Natural killer cell treated with Interleukin-12 subunit alpha and Interleukin-12 subunit beta and Interleukin-15 and Interleukin-18, amount 100 ng/mL, for 72 hours (primary cell): Measurements from ENCODE around the gene IL1B. TPM values are rescaled to one million over a fixed set of nuclear protein-coding genes. Genes with fewer than 3 reads are reported as not detected.

ENCODE experiments used
- ATAC-seq, 2 donors: fragments of 150-1000 bp; cut with Tn5 transposase in 1 of 2; sonication (Bioruptor Pico), chemical (Tn5 transposase) in 1 of 2; 2 replicates each; pipeline ENCODE4 v1.10.0; 2021
- DNase-seq: peaks from one replicate; pipeline ENCODE4 v3.0.0; 2022; ENCODE audit warnings: low spot score
- H3K27ac Mint-ChIP-seq, 2 donors: 1 replicate in 1 of 2; 2 replicates in 1 of 2; pipeline ENCODE4 v1.8.0; 2022; ENCODE audit warnings: mixed read lengths in 2 of 2, mild to moderate bottlenecking in 1 of 2, moderate library complexity in 1 of 2
- H3K27me3 Mint-ChIP-seq, 2 donors: 1 replicate in 1 of 2; 2 replicates in 1 of 2; pipeline ENCODE4 v1.8.0; 2022; ENCODE audit warnings: mixed read lengths in 2 of 2
- H3K36me3 Mint-ChIP-seq: one replicate; pipeline ENCODE4 v1.8.0; 2022; ENCODE audit warnings: mixed read lengths
- H3K4me1 Mint-ChIP-seq, 2 donors: 1 replicate in 1 of 2; 2 replicates in 1 of 2; pipeline ENCODE4 v1.8.0; 2022; ENCODE audit warnings: low read depth in 2 of 2, mixed read lengths in 2 of 2, mild to moderate bottlenecking in 1 of 2
- H3K4me3 Mint-ChIP-seq: one replicate; pipeline ENCODE4 v1.8.0; 2022; ENCODE audit warnings: mixed read lengths
- H3K9me3 Mint-ChIP-seq: 2 replicates; pipeline ENCODE4 v1.8.0; 2022; ENCODE audit warnings: mixed read lengths
- total RNA-seq, 2 donors: library from RNA; stranded (reverse); gene quantifications; one replicate each; pipeline ENCODE4 v1.2.3, GENCODE V29; 2022

Gene IL1B
- total RNA-seq, 2 donors from 2014 or later, result 1.8 to 12.0 TPM

GRCh38 chr2:112830682-112831512 is 5.7 kb downstream of the IL1B start:
- ATAC-seq (no peak), DNase-seq (no peak)
- peaks cover 6 to 13% of the 10 kb centered on the region in 2 donors for H3K27me3 Mint-ChIP-seq
- no peaks in the 10 kb centered on the region for H3K36me3 Mint-ChIP-seq
- H3K4me1 Mint-ChIP-seq, result peaks cover 17 to 31% of the 10 kb centered on the region in 2 donors
- H3K4me3 Mint-ChIP-seq, result no peak overlapping the region
- peak overlapping the region; percentile 5 to 38 for H3K27ac Mint-ChIP-seq
- H3K9me3 Mint-ChIP-seq, result peaks cover 5% of the 10 kb centered on the region

GRCh38 chr2:112829961-112830681 is 6.5 kb downstream of the IL1B start:
- DNase-seq (no peak), ATAC-seq (no peak)
- H3K4me1 Mint-ChIP-seq, result peaks cover 25 to 37% of the 10 kb centered on the region in 2 donors
- peaks cover 5% of the 10 kb centered on the region for H3K9me3 Mint-ChIP-seq
- no peak overlapping the region for H3K4me3 Mint-ChIP-seq
- peaks cover 6 to 13% of the 10 kb centered on the region in 2 donors for H3K27me3 Mint-ChIP-seq
- peak overlapping the region in 1 of 2 donors; percentile 38 for H3K27ac Mint-ChIP-seq
- no peaks in the 10 kb centered on the region for H3K36me3 Mint-ChIP-seq

DNA sequence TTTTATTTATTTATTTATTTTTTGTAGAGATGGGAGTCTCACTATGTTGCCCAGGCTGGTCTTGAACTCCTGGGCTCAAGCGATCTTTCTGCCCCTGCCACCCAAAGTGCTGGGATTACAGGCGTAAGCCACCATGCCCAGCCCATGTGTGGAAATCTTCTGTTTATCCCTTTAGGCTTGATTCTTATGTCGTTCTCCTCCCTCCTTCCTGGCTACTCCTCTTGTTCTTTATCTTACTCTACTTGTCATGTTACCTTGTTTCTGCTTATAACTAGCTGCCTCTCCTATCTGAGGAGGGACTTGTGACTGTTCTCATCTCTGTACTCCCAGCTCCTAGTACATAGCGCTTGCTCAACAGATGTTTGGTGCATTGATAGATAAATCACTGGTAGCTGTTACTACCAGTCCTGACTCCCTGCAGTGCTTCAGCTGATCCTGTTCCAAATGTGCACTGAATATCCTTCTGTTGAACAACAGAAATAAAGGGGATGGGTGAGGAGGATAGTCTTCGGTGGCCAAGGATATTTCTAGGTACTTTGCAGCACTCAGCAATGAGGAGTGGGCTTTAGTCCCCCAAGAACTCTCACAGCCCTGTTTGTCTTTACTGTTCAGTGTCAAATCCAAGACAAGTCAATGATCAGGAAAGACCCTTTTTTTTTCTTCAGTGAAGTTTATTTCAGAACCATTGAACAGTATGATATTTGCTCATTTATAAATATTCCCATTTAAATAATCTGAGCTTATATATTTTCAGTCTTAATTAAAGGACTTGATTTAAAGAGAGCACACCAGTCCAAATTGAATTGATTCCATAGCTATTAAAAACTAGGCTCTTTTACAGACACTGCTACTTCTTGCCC is 7.2 kb downstream of the IL1B start:
- H3K4me1 Mint-ChIP-seq, result peaks cover 33 to 45% of the 10 kb centered on the region in 2 donors
- ATAC-seq, result no peak
- DNase-seq, result no peak
- H3K27me3 Mint-ChIP-seq, result peaks cover 6 to 13% of the 10 kb centered on the region in 2 donors
- peak overlapping the region in 1 of 2 donors; percentile 26 for H3K27ac Mint-ChIP-seq
- no peaks in the 10 kb centered on the region for H3K36me3 Mint-ChIP-seq
- H3K4me3 Mint-ChIP-seq, result no peak overlapping the region
- peaks cover 5% of the 10 kb centered on the region for H3K9me3 Mint-ChIP-seq

DNA sequence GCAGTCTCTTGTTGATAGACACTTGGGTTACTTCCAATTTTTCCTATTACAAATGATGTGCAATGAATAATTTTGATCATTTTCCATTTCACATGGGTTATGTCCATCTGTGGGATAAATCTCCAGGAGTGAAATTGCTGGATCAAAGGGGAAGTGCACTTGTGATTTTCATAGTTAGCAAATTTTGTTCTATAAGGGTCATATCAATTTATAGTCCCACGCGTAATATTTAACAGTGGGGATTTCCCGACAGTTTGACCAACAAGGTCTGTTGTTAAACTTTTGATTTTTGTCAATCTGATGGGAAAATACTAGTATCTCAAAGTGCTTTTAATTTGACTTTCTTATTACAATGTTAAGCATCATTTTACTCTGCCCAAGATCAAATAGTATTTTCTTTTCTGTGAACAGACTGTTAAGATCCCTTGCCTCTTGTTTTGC is 8.3 kb downstream of the IL1B start:
- DNase-seq (no peak), ATAC-seq (no peak)
- H3K27me3 Mint-ChIP-seq, result peaks cover 6 to 13% of the 10 kb centered on the region in 2 donors
- peaks cover 41 to 53% of the 10 kb centered on the region in 2 donors for H3K4me1 Mint-ChIP-seq
- no peaks in the 10 kb centered on the region for H3K36me3 Mint-ChIP-seq
- H3K9me3 Mint-ChIP-seq, result peaks cover 5% of the 10 kb centered on the region
- peak overlapping the region in 1 of 2 donors; percentile 26 for H3K27ac Mint-ChIP-seq
- H3K4me3 Mint-ChIP-seq, result no peak overlapping the region

GRCh38 chr2:112827604-112828185 is 8.9 kb downstream of the IL1B start:
- Mint-ChIP-seq H3K36me3 (no peaks in the 10 kb centered on the region), H3K4me3 (no peak overlapping the region), H3K27ac (peak overlapping the region in 1 of 2 donors; percentile 32), H3K27me3 (peaks cover 6 to 13% of the 10 kb centered on the region in 2 donors), H3K9me3 (peaks cover 5% of the 10 kb centered on the region), H3K4me1 (peaks cover 45 to 56% of the 10 kb centered on the region in 2 donors)
- ATAC-seq (no peak), DNase-seq (no peak)

DNA sequence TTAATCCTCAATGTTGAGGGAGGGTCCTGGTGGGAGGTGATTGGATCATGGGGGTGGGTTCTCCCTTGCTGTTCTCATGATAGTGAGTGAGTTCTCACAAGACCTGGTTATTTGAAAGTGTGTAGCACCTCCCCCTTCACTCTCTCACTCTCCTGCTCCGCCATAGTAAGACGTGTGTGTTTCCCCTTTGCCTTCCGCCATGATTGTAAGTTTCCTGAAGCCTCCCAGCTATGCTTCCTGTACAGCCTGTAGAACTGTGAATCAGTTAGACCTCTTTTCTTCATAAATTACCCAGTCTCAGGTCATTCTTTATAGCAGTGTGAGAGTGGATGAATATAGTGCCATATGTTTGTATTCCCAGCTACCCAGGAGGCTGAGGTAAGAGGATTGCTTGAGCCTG is 9.6 kb downstream of the IL1B start:
- ATAC-seq (no peak), DNase-seq (no peak)
- Mint-ChIP-seq H3K4me3 (no peak overlapping the region), H3K27me3 (peaks cover 6 to 13% of the 10 kb centered on the region in 2 donors), H3K4me1 (peaks cover 52 to 62% of the 10 kb centered on the region in 2 donors), H3K9me3 (peaks cover 7% of the 10 kb centered on the region), H3K36me3 (no peaks in the 10 kb centered on the region), H3K27ac (peak overlapping the region in 1 of 2 donors; percentile 32)

GRCh38 chr2:112825706-112826105 is 10.9 kb downstream of the IL1B start:
- Mint-ChIP-seq H3K27ac (peak overlapping the region in 1 of 2 donors; percentile 94), H3K4me3 (no peak overlapping the region), H3K4me1 (peaks cover 58 to 68% of the 10 kb centered on the region in 2 donors), H3K9me3 (peaks cover 3% of the 10 kb centered on the region), H3K36me3 (no peaks in the 10 kb centered on the region), H3K27me3 (peaks cover 3 to 13% of the 10 kb centered on the region in 2 donors)
- ATAC-seq (no peak), DNase-seq (no peak)

- H3K9me3 Mint-ChIP-seq, result peaks cover 3% of the 10 kb centered on the region
- ATAC-seq, result peak; percentile 46 to 64
- peak overlapping the region; percentile 87 to 94 for H3K27ac Mint-ChIP-seq
- peak; percentile 63 for DNase-seq
- no peaks in the 10 kb centered on the region for H3K36me3 Mint-ChIP-seq
- peak overlapping the region; percentile 61 for H3K4me3 Mint-ChIP-seq
- peaks cover 3 to 13% of the 10 kb centered on the region in 2 donors for H3K27me3 Mint-ChIP-seq
- peaks cover 67 to 68% of the 10 kb centered on the region in 2 donors for H3K4me1 Mint-ChIP-seq
Measured at GRCh38 chr2:112824694-112825085, 11.9 kb downstream of the IL1B start.

- Mint-ChIP-seq H3K4me1 (peaks cover 50 to 57% of the 10 kb centered on the region in 2 donors), H3K9me3 (peaks cover 3% of the 10 kb centered on the region), H3K27ac (peak overlapping the region; percentile 57 to 87), H3K27me3 (no peaks in the 10 kb centered on the region), H3K4me3 (peak overlapping the region; percentile 66), H3K36me3 (no peaks in the 10 kb centered on the region)
- peak; percentile 71 for DNase-seq
- peak; percentile 75 to 80 for ATAC-seq
Measured at GRCh38 chr2:112821682-112822081, 14.9 kb downstream of the IL1B start.

GRCh38 chr2:112821142-112821541 is 15.4 kb downstream of the IL1B start:
- Mint-ChIP-seq H3K4me1 (peaks cover 49 to 57% of the 10 kb centered on the region in 2 donors), H3K36me3 (no peaks in the 10 kb centered on the region), H3K9me3 (peaks cover 3% of the 10 kb centered on the region), H3K27me3 (no peaks in the 10 kb centered on the region), H3K4me3 (peak overlapping the region; percentile 66), H3K27ac (peak overlapping the region; percentile 57 to 87)
- DNase-seq (peak; percentile 72), ATAC-seq (peak; percentile 94 to 95)

GRCh38 chr2:112820343-112820742 is 16.2 kb downstream of the IL1B start:
- no peak overlapping the region for H3K4me3 Mint-ChIP-seq

DNA sequence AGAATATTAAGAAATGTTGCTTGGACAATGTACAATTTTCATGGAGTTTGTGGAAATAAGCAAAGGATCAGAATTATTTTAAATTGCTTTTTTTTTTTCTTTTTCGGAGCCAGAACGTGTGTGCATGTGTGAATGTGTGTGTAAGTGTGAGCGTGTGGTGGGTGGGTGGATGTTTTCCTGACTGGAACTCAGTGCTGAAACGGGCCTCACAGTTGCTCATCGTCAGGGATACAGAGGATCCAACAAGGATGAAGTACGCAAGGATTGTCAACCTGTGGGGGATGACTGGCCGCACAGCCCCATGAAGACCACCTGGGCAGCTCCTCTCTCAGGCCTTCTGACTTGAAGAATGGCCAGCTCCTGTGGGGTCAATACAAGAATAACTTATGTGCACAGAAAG is 17.5 kb downstream of the IL1B start:
- Mint-ChIP-seq H3K27ac (peak overlapping the region in 1 of 2 donors; percentile 59), H3K9me3 (peaks cover 3% of the 10 kb centered on the region)

More at GRCh38 chr2:112820343-112820742, 16.2 kb downstream of the IL1B start:
- DNase-seq, result no peak
- H3K36me3 Mint-ChIP-seq, result no peaks in the 10 kb centered on the region
- no peaks in the 10 kb centered on the region for H3K27me3 Mint-ChIP-seq
- peaks cover 43 to 50% of the 10 kb centered on the region in 2 donors for H3K4me1 Mint-ChIP-seq
- no peak overlapping the region for H3K27ac Mint-ChIP-seq
- ATAC-seq, result no peak
- peaks cover 3% of the 10 kb centered on the region for H3K9me3 Mint-ChIP-seq

More for the DNA sequence above, 17.5 kb downstream of the IL1B start:
- no peak overlapping the region for H3K4me3 Mint-ChIP-seq
- H3K4me1 Mint-ChIP-seq, result peaks cover 34 to 38% of the 10 kb centered on the region in 2 donors
- no peaks in the 10 kb centered on the region for H3K27me3 Mint-ChIP-seq
- ATAC-seq, result no peak
- DNase-seq, result no peak
- no peaks in the 10 kb centered on the region for H3K36me3 Mint-ChIP-seq
